Endothelial cell of umbilical vein (primary cell): Measurements from ENCODE around the gene DYNAP. TPM values are rescaled to one million over a fixed set of nuclear protein-coding genes. Genes with fewer than 3 reads are reported as not detected.
A peak's percentile ranks its signal among the peaks of the same experiment; 100 is the strongest.

ENCODE experiments used
- BruUV-seq: library from RNA; stranded (reverse); fragments of 400-500 nt; replicated peaks from 2 replicates; lab custom pipeline; 2021; lab: Mats Ljungman, UMichigan
- CTCF ChIA-PET: fragments of 300-600, 350-600 bp; sonication (Branson Sonifier 250); formaldehyde crosslinking; loops from one replicate; lab custom pipeline; 2021; ENCODE audit warnings: antibody characterized with exemption, inconsistent platforms; lab: Charles Lee
- POLR2A ChIA-PET: fragments of 300-600, 350-600 bp; sonication (Branson Sonifier 250); formaldehyde crosslinking; loops from one replicate; lab custom pipeline; 2021; ENCODE audit warnings: antibody characterized with exemption, inconsistent platforms; lab: Charles Lee
- DNase-seq: peaks from one replicate; pipeline ENCODE4 v3.0.0-alpha.2; 2011; ENCODE audit warnings: low read depth, low spot score
- FAIRE-seq: peaks from 2 replicates; lab custom pipeline; 2011; peaks lifted over from hg19 to GRCh38; lab: Jason Lieb, UNC
- H2AFZ ChIP-seq: 2 replicates; pipeline ENCODE4 v1.6.0; 2012; ENCODE audit warnings: low read depth, low read length, control low read depth, inconsistent platforms
- H3K27ac ChIP-seq: 2 replicates; pipeline ENCODE4 v1.5.1; 2011; ENCODE audit warnings: low read depth, mild to moderate bottlenecking, control low read depth, low read length, moderate library complexity; ENCODE audit not compliant: insufficient read depth
- H3K27me3 ChIP-seq, 2 experiments: 2 replicates each; pipeline versions ENCODE4 v1.6.0 to v1.6.1; 2011; ENCODE audit warnings: low read length in 2 of 2, mixed read lengths in 1 of 2; ENCODE audit not compliant: control insufficient read depth in 2 of 2, insufficient read depth in 2 of 2
- H3K36me3 ChIP-seq, 2 experiments: 2 replicates in 1 of 2; 3 replicates in 1 of 2; pipeline ENCODE4 v1.5.1; 2011; ENCODE audit warnings: low read length in 2 of 2, mild to moderate bottlenecking in 1 of 2, moderate library complexity in 1 of 2; ENCODE audit not compliant: control insufficient read depth in 2 of 2, insufficient read depth in 2 of 2; ENCODE audit errors: extremely low read depth in 1 of 2
- H3K4me1 ChIP-seq: 3 replicates; pipeline ENCODE4 v1.5.1; 2011; ENCODE audit warnings: mild to moderate bottlenecking, low read length; ENCODE audit not compliant: control insufficient read depth, insufficient read depth; ENCODE audit errors: extremely low read depth
- H3K4me2 ChIP-seq: 2 replicates; pipeline ENCODE4 v1.6.1; 2011; ENCODE audit warnings: low read length, control low read depth, mixed read lengths; ENCODE audit not compliant: insufficient read depth
- H3K4me3 ChIP-seq, 3 experiments: fragments of 200-600 bp in 1 of 3; sonication (generic), shearing (Covaris generic) in 1 of 3; replicated peaks in 1 of 3; 2 replicates each; pipeline ENCODE4 v1.5.1; 2011 to 2016; ENCODE audit warnings: control low read depth in 3 of 3, low read length in 3 of 3, mild to moderate bottlenecking in 2 of 3, inconsistent platforms in 1 of 3, low read depth in 1 of 3, moderate library complexity in 1 of 3; ENCODE audit not compliant: insufficient read depth in 1 of 3
- H3K79me2 ChIP-seq: 2 replicates; pipeline ENCODE4 v1.6.0; 2012; ENCODE audit warnings: low read length, inconsistent platforms; ENCODE audit not compliant: control insufficient read depth, insufficient read depth
- H3K9ac ChIP-seq: replicated peaks from 2 replicates; pipeline ENCODE3; 2011; ENCODE audit warnings: low read length, control low read depth; ENCODE audit not compliant: insufficient read depth; ENCODE audit errors: extremely low read depth
- H3K9me1 ChIP-seq: replicated peaks from 3 replicates; pipeline ENCODE4 v1.6.0; 2011; ENCODE audit warnings: mild to moderate bottlenecking, low read length; ENCODE audit not compliant: control insufficient read depth, insufficient read depth; ENCODE audit errors: extremely low read depth
- H3K9me3 ChIP-seq: replicated peaks from 2 replicates; pipeline ENCODE4 v1.5.1; 2012; ENCODE audit warnings: low read length, inconsistent platforms; ENCODE audit not compliant: control insufficient read depth, insufficient read depth
- H4K20me1 ChIP-seq: replicated peaks from 2 replicates; pipeline ENCODE3; 2011; ENCODE audit warnings: mild to moderate bottlenecking, low read length; ENCODE audit not compliant: control insufficient read depth, insufficient read depth; ENCODE audit errors: extremely low read depth
- CTCF ChIP-seq, 2 donors: IDR thresholded peaks; 1 replicate in 1 of 2; 2 replicates in 1 of 2; pipeline ENCODE4 v1.5.1; 2011; ENCODE audit warnings: low read length in 2 of 2, mild to moderate bottlenecking in 2 of 2, moderate library complexity in 2 of 2, control low read depth in 1 of 2, inconsistent platforms in 1 of 2, low read depth in 1 of 2; ENCODE audit not compliant: insufficient read depth in 1 of 2; ENCODE audit errors: extremely low read depth in 1 of 2
- EZH2 ChIP-seq: IDR thresholded peaks from 2 replicates; pipeline ENCODE4 v1.6.1; 2012; ENCODE audit warnings: borderline replicate concordance, low read depth, mild to moderate bottlenecking, moderate library complexity, low read length, inconsistent platforms; ENCODE audit not compliant: severe bottlenecking
- dilution Hi-C: fragments of 300-500 bp; cut with MboI; formaldehyde crosslinking; loops from one replicate; pipeline ENCODE4 v1.15.0; 2019; ENCODE audit warnings: low sequenced_read_pairs; ENCODE audit not compliant: extremely low pct_ligation_motif_present
- intact Hi-C: fragments of 100-400 bp; cut with micrococcal nuclease; formaldehyde crosslinking; loops from one replicate; pipeline ENCODE4 v1.10.0; 2022
- polyA plus RNA-seq, 4 experiments: library from polyadenylated mRNA; depleted of rRNA in 3 of 4; stranded (reverse) in 3 of 4; unstranded in 1 of 4; fragments of >200 nt; gene quantifications; 2 replicates each; pipeline versions ENCODE4 v1.2.1 to v1.2.3, GENCODE V29; 2011 to 2012; ENCODE audit warnings: missing spikeins in 1 of 4
- total RNA-seq: library from RNA; stranded (reverse); gene quantifications from 2 replicates; pipeline ENCODE4 v1.2.3, GENCODE V29; 2021

DYNAP gene
- total and polyA plus RNA-seq, 2 donors (not counting 3 experiments of a cell fraction or from before 2014, with no cell fraction given), result not detected

DNA sequence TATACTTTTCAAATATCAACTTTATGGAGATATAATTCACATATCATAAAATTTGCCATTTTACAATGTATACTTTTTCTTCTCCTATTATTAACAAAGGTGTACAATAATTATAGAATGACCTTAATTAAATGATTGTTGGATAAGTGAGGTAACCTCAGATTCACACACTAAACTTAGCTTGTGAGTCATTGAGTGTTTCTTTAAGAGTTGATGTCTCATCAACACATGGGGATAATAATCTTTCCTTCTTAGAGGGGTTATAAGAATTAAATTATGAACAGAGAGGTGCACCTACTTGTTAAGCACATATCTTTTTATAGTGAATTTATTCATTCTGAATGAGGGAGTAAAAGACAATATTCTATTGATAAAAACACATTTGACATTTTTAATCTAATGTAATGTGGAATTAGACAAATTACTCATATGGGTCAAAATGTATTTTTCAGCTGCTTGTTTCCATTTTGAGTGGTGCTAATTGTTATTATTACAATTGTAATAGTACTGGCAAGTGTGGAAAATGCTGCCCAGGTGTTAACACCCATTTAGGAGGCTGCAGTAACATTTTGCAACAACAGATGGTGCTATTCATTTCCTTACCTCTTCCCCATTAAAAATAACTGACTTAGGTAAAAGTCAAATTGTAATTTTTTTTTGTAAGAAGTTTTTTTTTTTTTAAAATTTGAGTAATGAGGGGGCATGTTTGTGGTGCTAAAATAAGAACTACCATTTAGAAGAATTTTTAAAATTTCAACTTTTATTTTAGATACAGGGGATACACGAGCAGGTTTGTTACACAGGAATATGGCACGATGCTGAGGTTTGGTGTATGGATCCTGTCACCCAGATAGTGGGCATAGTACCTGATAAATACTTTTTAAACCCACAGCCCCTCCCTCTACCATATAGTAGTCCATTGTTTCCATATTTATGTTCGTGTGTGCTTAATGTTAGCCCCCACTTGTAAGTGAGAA lies 32.1 kb upstream of the DYNAP start:
- no peaks in the 10 kb centered on the region for H3K9me3 ChIP-seq
- no peak overlapping the region for H3K9ac ChIP-seq
- no peaks in the 10 kb centered on the region for H3K9me1 ChIP-seq
- H3K4me2 ChIP-seq, result no peak overlapping the region
- dilution Hi-C loops (no loop called here), intact Hi-C loops (loop anchor here (1.0 to 5.0 kb wide), 3 partner anchors 112 to 424 kb away; no protein-coding TSS in a partner anchor)
- CTCF ChIA-PET, result interaction anchor here (0.7 to 1.4 kb wide), 7 partner anchors 12 to 424 kb away, joined by 3 to 5 read pairs (median 3); no protein-coding TSS in a partner anchor
- BruUV-seq, result no TSS peak
- no peak overlapping the region for H2AFZ ChIP-seq
- peak; percentile 31 to 60 for TF ChIP-seq CTCF (IDR thresholded peaks at IDR 0.05; ENCODE audit: extremely low read depth in 1 of 2, insufficient read depth in 1 of 2, low read depth in 1 of 2, low read length in 2 of 2)
- TF ChIP-seq EZH2, result no peak
- H3K79me2 ChIP-seq, result no peaks in the 10 kb centered on the region
- no peak overlapping the region for H3K27ac ChIP-seq
- no peaks in the 10 kb centered on the region for H3K4me1 ChIP-seq
- POLR2A ChIA-PET, result no interaction called here
- no peaks in the 10 kb centered on the region for H3K36me3 ChIP-seq
- no peaks in the 10 kb centered on the region for H4K20me1 ChIP-seq
- peak; percentile 25 for DNase-seq
- no peak overlapping the region for H3K4me3 ChIP-seq
- no peaks in the 10 kb centered on the region for H3K27me3 ChIP-seq
- peak; percentile 68 for FAIRE-seq
